Urothelium cell line (cell line): Measurements from ENCODE around the gene PAX3.

Experiments
- DNase-seq: peaks from one replicate; pipeline ENCODE4 v3.0.0; 2011; ENCODE audit warnings: low spot score, mixed read lengths
- FAIRE-seq: peaks from 2 replicates; lab custom pipeline; 2011; peaks lifted over from hg19 to GRCh38; lab: Jason Lieb, UNC

Gene PAX3

GRCh38 chr2:222311319-222311977 is 12.7 kb upstream of the PAX3 start:
- DNase-seq (no peak), FAIRE-seq (no peak)

- no peak for FAIRE-seq
- DNase-seq, result no peak
These were observed 12.0 kb upstream of the PAX3 start for GRCh38 chr2:222310747-222311318.

GRCh38 chr2:222309766-222310165 is 11.0 kb upstream of the PAX3 start:
- FAIRE-seq, result no peak
- DNase-seq, result no peak

GRCh38 chr2:222309361-222309760 is 10.6 kb upstream of the PAX3 start:
- no peak for DNase-seq
- no peak for FAIRE-seq

GRCh38 chr2:222307978-222308730 is 9.4 kb upstream of the PAX3 start:
- no peak for DNase-seq
- no peak for FAIRE-seq

GRCh38 chr2:222307143-222307756 is 8.5 kb upstream of the PAX3 start:
- FAIRE-seq (no peak), DNase-seq (no peak)

GRCh38 chr2:222306393-222307142 is 7.8 kb upstream of the PAX3 start:
- FAIRE-seq (no peak), DNase-seq (no peak)

GRCh38 chr2:222305516-222306392 is 7.0 kb upstream of the PAX3 start:
- DNase-seq, result no peak
- FAIRE-seq, result no peak

- FAIRE-seq (no peak), DNase-seq (no peak)
These were observed 6.1 kb upstream of the PAX3 start for GRCh38 chr2:222304737-222305515.

- no peak for DNase-seq
- FAIRE-seq, result no peak
These were observed 5.3 kb upstream of the PAX3 start for GRCh38 chr2:222303828-222304736.

GRCh38 chr2:222303045-222303827 is 4.4 kb upstream of the PAX3 start:
- no peak for DNase-seq
- no peak for FAIRE-seq

- no peak for DNase-seq
- no peak for FAIRE-seq
These were observed 3.6 kb upstream of the PAX3 start for GRCh38 chr2:222302178-222303018.

GRCh38 chr2:222301796-222302118 is 3.0 kb upstream of the PAX3 start:
- no peak for DNase-seq
- FAIRE-seq, result no peak

GRCh38 chr2:222301053-222301795 is 2.4 kb upstream of the PAX3 start:
- DNase-seq (no peak), FAIRE-seq (no peak)

GRCh38 chr2:222300726-222301052 is 1.9 kb upstream of the PAX3 start:
- no peak for DNase-seq
- FAIRE-seq, result no peak
